GM19035 (cell line): ENCODE results near the gene PSMD5.

Experiments used
- ATAC-seq: cut with Tn5 transposase; IDR thresholded peaks from one replicate; pipeline ENCODE4 v1.9.1; 2021; ENCODE audit not compliant: unreplicated experiment

Gene PSMD5

DNA sequence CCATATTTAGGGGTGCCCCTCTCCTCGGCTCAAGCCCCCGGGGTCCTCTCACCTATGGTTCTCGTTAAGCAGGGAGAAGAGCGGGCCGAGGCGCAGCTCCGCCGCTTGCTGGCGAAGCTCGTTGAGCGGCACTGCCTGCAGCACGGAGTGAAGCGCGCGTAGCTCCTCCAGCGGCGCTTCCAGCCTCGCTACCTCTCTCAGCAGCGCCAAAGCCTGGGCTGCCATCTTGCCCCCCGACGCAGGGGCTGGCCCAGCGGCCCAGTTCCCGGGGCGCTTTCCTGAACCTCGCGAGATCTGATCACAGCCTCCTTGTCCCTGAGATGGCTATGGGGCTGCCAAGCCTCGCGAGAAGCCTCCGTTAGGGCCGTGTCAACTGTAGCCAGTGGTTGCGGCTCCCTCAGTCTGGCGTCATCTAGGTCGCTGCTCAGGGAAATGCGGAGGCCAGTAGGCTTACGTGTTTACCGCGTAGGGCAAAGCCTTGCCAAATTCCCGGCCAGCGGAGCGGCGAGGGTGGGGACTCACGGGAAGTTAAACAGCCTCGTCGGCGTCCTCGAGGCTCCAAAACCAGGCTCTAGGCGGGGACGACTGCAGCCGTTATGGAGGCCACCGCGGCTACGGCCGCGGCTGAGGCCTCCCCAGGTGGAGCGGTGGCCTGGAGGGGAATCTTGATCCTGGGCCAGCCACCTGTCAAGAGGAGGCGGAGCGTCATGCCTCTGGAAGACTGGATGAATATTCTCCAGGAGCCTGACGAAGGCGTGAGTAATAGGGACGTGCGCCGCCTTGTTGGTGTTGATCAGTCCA is at the start of gene PSMD5:
TSS of gene PSMD5 (minus strand) at position 238 of the 801 bp plus-strand sequence. CDS start at position 225, 13 bp downstream.
- ATAC-seq, result peak; percentile 100

- ATAC-seq, result peak; percentile 38
These were observed 49.4 kb upstream of the PSMD5 start for GRCh38 chr9:120891884-120892747.

- no peak for ATAC-seq
These were observed 48.6 kb upstream of the PSMD5 start for GRCh38 chr9:120891245-120891883.

DNA sequence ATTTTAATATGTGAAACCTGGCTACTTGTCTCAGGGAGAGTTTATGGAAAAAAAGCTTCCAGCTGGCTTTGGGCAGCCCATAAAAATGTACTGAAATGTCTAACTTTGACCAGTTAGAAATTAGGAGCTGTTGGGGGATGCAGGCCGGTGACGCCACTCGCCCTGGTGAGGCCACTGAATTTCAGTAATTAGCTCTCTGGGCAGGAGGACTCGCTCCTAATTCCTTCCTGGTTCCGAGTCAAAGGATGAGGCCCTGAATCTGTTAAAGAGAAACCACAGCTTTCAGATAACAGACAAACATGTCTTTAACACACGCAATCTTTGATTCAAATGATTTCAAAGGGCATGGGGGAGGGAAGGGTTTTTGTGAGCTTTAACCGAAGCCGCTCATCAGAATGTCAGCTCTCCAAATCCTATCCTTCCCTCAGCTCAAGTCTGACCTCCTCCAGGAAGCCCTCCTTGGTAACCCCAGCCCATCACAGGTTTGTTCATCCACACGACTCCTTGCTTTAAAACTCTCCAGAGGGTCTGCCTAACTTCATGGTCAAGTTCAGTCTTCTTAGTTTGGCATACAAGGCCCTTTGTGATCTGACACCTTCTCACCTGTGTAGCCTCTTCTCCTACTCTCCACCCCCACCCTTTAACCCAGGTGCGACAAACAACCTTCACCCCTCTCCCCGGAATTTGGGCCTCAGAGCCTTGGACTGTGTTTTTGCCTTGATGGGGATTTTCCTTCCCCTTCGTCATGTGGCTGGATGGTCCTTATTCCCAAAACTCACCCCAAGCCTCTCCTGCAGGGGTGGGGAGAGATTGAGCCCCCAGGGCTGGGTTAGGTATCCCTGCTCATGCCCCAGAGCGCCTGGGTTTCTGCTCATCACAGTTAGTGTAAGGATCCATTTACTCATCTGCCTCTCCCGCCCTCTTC is 47.9 kb upstream of the PSMD5 start:
- no peak for ATAC-seq

DNA sequence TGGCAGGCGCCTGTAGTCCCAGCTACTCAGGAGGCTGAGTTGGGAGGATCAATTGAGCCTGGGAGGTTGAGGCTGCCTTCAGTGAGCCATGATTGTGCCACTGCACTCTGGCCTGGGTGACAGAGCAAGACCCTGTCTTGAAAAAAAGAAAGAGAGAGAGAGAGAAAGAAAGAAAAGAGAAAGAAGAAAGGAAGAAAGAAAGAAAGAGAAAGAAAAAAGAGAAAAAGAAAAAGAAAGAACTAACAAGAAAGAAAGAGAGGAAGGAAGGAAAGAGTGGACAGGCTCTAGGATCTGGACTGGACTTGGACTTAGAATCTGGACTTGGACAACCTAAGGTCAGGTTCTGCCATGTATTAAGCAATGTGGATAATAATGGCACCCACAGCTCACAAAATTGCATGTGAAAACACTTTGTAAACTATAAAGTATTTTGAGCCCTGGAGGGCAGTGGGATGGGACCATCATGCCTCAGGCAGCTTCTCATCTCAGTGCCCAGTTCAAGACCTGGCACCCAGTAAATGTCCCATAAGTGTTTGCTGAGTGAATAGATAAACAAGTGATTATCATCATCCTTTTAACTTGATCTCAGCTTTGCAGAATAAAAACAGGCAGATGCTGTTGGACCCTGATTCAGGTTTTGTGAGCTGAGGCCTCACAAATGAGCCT is 47.0 kb upstream of the PSMD5 start:
- ATAC-seq, result no peak

DNA sequence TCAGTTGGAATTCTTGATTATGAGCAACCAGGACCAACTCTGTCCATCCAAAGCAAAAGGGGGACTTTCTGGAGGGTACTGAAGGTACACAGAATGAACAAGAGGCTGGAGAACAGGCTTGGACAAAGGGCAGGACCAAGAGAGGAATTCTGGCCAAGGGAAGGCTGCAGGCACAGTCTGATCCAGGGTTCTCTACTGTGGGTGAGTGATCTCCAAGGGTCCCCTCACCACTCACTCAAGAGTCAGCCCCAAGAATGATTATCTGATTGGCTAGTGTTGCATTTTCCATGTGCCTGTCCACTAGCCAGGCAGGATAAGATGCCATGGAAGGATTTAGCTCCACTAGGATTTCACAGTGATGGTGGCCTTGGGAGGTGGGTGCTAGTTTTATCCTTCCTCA is 45.9 kb upstream of the PSMD5 start:
- no peak for ATAC-seq

- ATAC-seq, result no peak
These were observed 43.8 kb upstream of the PSMD5 start for GRCh38 chr9:120886490-120886967.

DNA sequence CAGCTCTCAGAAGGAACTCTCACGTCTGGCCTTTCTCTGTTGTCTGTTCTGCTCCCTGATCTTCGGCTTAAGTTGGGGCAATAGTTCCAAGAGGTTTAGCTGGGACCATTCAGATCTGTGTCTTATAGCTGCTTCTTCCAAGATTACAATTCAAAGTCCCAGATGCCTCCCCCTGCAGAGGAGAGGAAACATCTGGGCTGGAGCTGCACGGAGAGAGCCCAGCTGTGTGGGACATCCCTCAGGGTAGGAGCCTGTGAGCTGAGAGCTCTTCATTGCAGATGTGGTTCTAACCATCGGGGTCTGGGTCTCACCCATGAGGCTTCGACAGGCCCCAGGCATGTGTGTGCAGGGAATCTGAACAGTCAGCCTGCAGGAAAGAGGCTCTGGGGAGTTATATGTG is 43.2 kb upstream of the PSMD5 start:
- no peak for ATAC-seq

DNA sequence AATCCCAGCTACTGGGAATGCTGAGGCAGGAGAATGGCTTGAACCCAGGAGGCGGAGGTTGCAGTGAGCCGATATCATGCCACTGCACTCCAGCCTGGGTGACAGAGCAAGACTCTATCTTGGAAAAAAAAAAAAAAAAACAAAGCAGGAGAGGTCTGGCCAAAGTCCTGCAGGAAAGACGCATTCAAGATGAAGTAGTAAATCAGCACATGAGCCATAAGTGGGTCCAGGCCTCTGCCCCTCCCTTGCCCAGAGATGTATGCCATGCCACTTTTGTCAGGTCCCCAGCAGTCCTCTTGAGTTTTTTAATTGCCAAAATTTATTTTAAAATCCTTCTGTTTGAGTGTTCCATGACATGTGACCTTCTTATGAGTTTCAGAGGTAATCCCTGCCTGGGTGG is 42.7 kb upstream of the PSMD5 start:
- ATAC-seq, result no peak

DNA sequence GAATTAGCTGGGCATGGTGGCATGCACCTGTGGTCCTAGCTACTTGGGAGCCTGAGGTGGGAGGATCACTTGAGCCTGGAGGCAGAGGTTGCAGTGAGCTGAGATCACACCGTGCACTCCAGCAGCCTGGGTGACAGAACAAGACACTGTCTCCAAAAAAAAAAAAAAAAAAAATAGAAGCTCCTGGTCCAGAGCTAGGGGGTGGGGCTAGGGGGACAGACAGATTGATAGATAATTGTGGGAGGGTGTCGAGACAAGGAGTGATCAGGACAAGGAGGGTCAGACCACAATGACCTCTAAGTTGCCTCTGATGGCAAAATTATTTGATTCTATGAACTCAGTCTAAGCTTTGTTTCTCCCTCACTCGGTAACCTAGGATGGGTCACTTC is 40.9 kb upstream of the PSMD5 start:
- no peak for ATAC-seq

DNA sequence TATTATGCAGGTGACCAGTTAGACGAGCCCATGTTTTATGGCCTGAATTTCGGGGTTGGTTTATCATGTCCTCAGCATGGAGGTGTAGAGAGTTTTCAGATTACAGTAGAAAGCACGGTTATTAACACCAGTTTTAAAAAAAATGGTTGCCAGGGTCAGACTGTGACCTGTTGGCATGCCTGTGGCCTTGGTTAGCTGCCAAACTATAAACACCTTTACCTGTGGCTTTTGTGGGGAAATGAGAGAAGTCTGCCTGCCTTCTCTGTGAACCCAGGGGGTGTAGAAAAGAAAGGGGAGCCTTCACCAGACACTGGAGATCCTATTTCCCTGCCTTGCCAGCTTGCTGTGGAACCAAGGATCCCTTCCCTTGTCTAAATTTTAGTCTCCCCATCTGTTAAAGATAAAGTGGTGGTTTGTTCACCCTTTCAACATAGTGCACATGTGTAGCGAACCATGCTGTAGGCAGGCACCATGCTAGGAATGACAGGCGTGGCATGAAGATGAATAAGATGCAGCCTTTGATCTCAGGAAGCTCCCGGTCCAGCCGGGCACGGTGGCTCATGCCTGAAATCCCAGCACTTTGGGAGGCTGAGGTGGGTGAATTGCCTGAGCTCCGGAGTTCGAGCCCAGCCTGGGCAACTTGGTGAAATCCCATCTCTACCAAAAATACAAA is 40.3 kb upstream of the PSMD5 start:
- no peak for ATAC-seq

DNA sequence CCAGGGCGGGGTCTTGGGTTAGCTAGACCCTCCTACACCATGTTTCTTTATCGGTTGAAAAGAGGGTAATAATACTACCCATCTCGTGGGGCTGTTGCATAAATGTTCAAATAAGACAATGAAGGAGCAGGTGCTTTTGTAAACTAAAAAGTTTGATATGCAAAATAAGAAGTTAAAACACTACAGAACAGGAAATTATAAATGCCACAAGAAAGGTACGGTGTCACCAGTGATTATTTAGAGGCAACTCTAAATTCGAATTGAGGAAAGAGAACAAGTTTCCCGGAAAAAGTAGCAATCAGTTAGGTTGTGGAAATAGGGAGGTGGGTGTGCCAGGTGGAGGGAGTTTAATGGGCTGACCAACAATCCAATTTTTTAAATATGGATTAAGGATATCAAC is 36.7 kb upstream of the PSMD5 start:
- no peak for ATAC-seq

DNA sequence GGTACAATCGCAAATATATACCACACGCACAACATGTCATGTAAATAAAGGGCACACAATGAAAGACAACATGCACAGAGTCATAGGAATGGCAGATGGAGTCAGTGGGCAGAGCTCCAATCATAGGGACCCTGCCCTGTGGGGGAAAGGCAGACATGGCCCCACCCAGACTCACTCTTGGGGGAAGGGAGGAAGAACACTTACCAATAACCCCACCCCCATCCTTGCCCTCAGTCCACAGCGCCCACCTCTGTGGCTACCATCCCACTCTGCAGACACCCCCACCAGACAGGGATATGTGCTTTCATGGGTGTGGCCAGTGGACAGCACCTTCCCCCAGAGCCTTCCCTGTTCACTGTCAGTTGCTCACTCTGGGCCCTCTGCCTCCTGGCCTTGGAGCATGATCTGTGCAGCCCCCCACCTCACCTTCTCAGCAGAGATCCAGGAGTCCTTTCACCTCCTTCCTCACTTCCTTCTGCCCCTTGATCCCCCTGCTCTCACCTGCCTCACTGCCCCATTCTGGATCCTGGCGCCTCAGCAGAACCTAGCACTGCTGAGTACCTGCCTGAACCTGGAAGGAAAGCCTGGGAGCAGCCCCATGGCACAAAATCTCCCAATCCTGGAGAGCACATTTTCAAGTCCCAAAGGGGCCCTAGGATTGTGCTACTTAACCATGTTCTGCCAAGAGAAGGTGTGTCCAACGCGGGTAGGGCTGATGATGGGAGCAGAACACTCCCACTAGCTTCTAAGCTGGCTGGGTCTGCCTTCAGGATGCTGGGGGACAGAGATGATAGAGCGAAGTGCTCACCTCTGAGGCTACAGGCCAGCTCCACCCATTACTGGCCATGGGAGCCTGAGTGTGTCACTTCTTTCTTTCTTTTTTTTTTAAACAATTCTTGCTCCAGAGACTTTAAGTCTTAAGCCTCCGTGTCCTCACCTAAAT is 35.7 kb upstream of the PSMD5 start:
- ATAC-seq, result no peak

- ATAC-seq, result peak; percentile 47
These were observed 34.7 kb upstream of the PSMD5 start for GRCh38 chr9:120877276-120878034.

DNA sequence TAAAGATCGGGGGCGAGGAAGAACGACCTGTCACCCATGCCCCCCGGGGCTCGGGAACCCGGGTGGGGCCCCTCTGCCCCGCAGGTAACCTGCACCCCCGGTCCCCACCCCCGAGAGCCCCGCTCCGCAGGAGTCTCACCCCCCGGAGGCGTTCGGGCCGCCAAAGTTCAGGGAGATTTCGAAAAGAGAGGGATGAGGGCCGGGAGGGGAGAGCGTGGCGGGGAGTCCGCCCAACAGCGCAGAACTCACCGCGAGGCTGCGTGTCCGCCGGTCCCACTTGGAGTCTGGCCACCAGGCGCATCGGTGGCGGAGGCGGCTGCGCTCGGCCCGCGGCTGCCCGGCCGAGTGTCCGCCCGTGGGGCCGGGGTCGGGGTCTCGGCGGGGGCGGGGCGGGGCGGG is 34.1 kb upstream of the PSMD5 start, which contains the start of gene PHF19:
TSS of gene PHF19 (minus strand) at position 347 of the 399 bp plus-strand sequence. CDS start 2,447 bp downstream, outside the sequence.
- peak; percentile 11 for ATAC-seq

DNA sequence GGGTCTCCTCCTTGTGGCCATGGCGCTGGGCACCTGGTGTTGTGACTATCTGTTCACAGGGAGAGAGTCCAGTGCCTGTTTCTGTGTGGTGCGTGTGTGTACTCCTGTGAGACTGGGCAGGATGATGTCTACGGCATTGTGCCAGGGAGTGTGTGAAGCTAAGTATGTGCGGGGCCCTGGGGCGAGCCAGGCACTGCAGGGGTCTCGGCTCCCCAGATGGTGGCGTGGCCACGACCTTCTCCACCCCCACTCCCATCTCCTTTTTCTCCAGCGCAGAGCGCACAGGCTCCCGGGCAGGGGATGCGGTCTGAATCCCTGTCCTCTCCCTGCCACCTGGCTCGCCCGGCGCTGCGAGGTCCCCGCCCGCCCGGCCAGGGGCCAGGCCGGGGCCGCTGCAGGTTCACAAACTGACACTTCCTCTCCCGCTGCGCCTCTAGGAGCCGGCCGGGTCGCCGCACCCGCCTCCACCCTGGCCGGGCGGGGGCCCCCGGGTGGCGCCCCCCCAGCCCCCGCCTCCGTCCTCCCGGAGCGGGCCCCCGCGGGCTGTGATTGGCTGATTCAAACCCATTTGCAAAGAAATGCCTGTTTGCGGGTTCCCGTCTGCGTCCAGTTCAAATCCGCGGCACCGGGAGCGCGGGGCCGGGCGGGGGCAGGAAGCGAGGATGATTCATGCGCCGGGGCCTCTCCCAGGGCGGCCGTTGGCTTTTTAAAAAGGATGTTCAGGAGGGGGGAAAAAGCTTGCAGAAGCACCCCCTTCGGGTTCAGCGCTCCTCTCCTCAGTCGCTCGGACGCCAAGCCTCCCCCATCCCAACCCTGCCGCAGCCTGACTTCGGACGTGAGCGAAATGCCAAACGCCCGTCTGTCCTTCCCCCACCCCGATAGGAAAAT is 33.5 kb upstream of the PSMD5 start:
- peak; percentile 72 for ATAC-seq

GRCh38 chr9:120875643-120875953 is 32.9 kb upstream of the PSMD5 start:
- ATAC-seq, result no peak
